HepG2 (cell line): Measurements from ENCODE around the gene TTC21B. TPM values are rescaled to one million over a fixed set of nuclear protein-coding genes. Genes with fewer than 3 reads are reported as not detected.

Experiments used
- ATAC-seq: fragments of 200-7000 bp; cut with Tn5 transposase; 3 replicates; pipeline ENCODE4 v1.9.1; 2020; ENCODE audit warnings: mild to moderate bottlenecking, moderate library complexity
- BruUV-seq: library from RNA; stranded (reverse); fragments of 400-500 nt; replicated peaks from 2 replicates; lab custom pipeline; 2021; lab: Mats Ljungman, UMichigan
- CTCF ChIA-PET: fragments of 300-600 bp; formaldehyde crosslinking; extraction: SDS; loops from one replicate; lab custom pipeline; 2021; ENCODE audit warnings: low total read pairs, inconsistent platforms, low intra/inter-chr PET ratio; lab: Yijun Ruan, JAX
- POLR2A ChIA-PET: fragments of 350-600 bp; sonication (Branson Sonifier 250); formaldehyde crosslinking; loops from one replicate; lab custom pipeline; 2020; ENCODE audit warnings: antibody characterized with exemption, inconsistent platforms; lab: Yijun Ruan, JAX
- DNase-seq: peaks from one replicate; pipeline ENCODE4 v3.0.0-alpha.2; 2015; ENCODE audit warnings: low spot score
- FAIRE-seq: peaks from 3 replicates; lab custom pipeline; 2011; peaks lifted over from hg19 to GRCh38; lab: Jason Lieb, UNC
- H2AFZ ChIP-seq: one replicate; pipeline ENCODE4 v1.6.1; 2011; ENCODE audit warnings: low read length, inconsistent platforms
- H3K27ac ChIP-seq: fragments of 300-600 bp; 3 replicates; pipeline ENCODE4 v1.8.0; 2011; ENCODE audit warnings: mixed run types, mild to moderate bottlenecking, mixed read lengths, low read length, inconsistent platforms; ENCODE audit not compliant: insufficient read depth; ENCODE audit errors: extremely low read length
- H3K27me3 ChIP-seq, 2 experiments: fragments of 200-600 bp in 1 of 2; 2 replicates in 1 of 2; 3 replicates in 1 of 2; pipeline versions ENCODE4 v1.6.0 to v1.8.0; 2011; ENCODE audit warnings: low read length in 2 of 2, mild to moderate bottlenecking in 2 of 2, moderate library complexity in 2 of 2, inconsistent platforms in 1 of 2; ENCODE audit not compliant: insufficient read depth in 2 of 2, control insufficient read depth in 1 of 2
- H3K36me3 ChIP-seq, 2 experiments: fragments of 200-600 bp in 1 of 2; replicated peaks in 1 of 2; 2 replicates in 1 of 2; 3 replicates in 1 of 2; pipeline versions ENCODE4 v1.5.1 to v1.8.0; 2011; ENCODE audit warnings: low read length in 2 of 2, inconsistent platforms in 1 of 2; ENCODE audit not compliant: insufficient read depth in 2 of 2, control insufficient read depth in 1 of 2
- H3K4me1 ChIP-seq: 2 replicates; pipeline ENCODE4 v1.5.1; 2012; ENCODE audit warnings: low read length, inconsistent platforms; ENCODE audit not compliant: insufficient read depth
- H3K4me2 ChIP-seq: 2 replicates; pipeline ENCODE4 v1.6.0; 2011; ENCODE audit warnings: low read depth, low read length, inconsistent platforms
- H3K4me3 ChIP-seq, 3 experiments: fragments of 200-600 bp in 1 of 3; sonication (generic), shearing (Covaris generic) in 1 of 3; replicated peaks in 1 of 3; 2 replicates each; pipeline ENCODE4 v1.5.1; 2011 to 2016; ENCODE audit warnings: low read length in 3 of 3, inconsistent platforms in 2 of 3, low read depth in 2 of 3, mild to moderate bottlenecking in 2 of 3, control low read depth in 1 of 3, mixed read lengths in 1 of 3; ENCODE audit not compliant: insufficient read depth in 1 of 3
- H3K79me2 ChIP-seq: one replicate; pipeline ENCODE4 v1.6.1; 2011; ENCODE audit warnings: low read length, inconsistent platforms; ENCODE audit not compliant: insufficient read depth
- H3K9ac ChIP-seq: 2 replicates; pipeline ENCODE4 v1.6.0; 2011; ENCODE audit warnings: mild to moderate bottlenecking, low read depth, low read length, inconsistent platforms; ENCODE audit not compliant: insufficient read depth
- H3K9me3 ChIP-seq: 2 replicates; pipeline ENCODE4 v1.5.1; 2012; ENCODE audit warnings: mild to moderate bottlenecking, low read length
- H4K20me1 ChIP-seq: 2 replicates; pipeline ENCODE4 v1.6.0; 2011; ENCODE audit warnings: inconsistent platforms, mild to moderate bottlenecking, low read length, moderate library complexity; ENCODE audit not compliant: insufficient read depth
- AHR ChIP-seq: IDR thresholded peaks from 2 replicates; pipeline ENCODE4 v1.6.1; 2018; ENCODE audit warnings: missing genetic modification reagents, missing compliant biosample characterization
- CREB1 ChIP-seq, 2 experiments: fragments of 450-650 bp in 1 of 2; IDR thresholded peaks; 2 replicates each; pipeline ENCODE4 v1.6.1; 2016 to 2017; ENCODE audit warnings: control low read depth in 1 of 2, mild to moderate bottlenecking in 1 of 2, missing compliant biosample characterization in 1 of 2, missing genetic modification characterization in 1 of 2
- GLMP ChIP-seq: sonication (generic); formaldehyde crosslinking; IDR thresholded peaks from 2 replicates; pipeline ENCODE4 v1.9.0; 2021; ENCODE audit warnings: missing genetic modification reagents, mild to moderate bottlenecking, borderline replicate concordance
- MIXL1 ChIP-seq: IDR thresholded peaks from 2 replicates; pipeline ENCODE4 v1.6.1; 2016
- PHF21A ChIP-seq: sonication (generic); formaldehyde crosslinking; IDR thresholded peaks from 2 replicates; pipeline ENCODE4 v1.5.0; 2020; ENCODE audit warnings: mild to moderate bottlenecking, missing genetic modification reagents
- SIX4 ChIP-seq: sonication (generic); formaldehyde crosslinking; IDR thresholded peaks from 2 replicates; pipeline ENCODE4 v1.4.0; 2020; ENCODE audit warnings: missing genetic modification reagents
- SNRNP70 ChIP-seq: fragments of 200-400 bp; formaldehyde crosslinking; IDR thresholded peaks from 2 replicates; pipeline ENCODE4 v1.6.1; 2017; ENCODE audit warnings: mild to moderate bottlenecking, low read depth, low read length, moderate library complexity
- SUZ12 ChIP-seq: fragments of 150-350 bp; IDR thresholded peaks from 2 replicates; pipeline ENCODE4 v1.6.1; 2014; ENCODE audit warnings: low read depth, low read length
- TCF7 ChIP-seq: sonication (generic); IDR thresholded peaks from 2 replicates; pipeline ENCODE4 v1.6.1; 2016; ENCODE audit warnings: antibody characterized with exemption, low read depth
- ZMAT3 ChIP-seq: sonication (generic); formaldehyde crosslinking; conservative IDR thresholded peaks from 2 replicates; pipeline ENCODE4 v1.7.0; 2021; ENCODE audit warnings: missing genetic modification reagents
- ZNF264 ChIP-seq: sonication (generic); formaldehyde crosslinking; IDR thresholded peaks from 2 replicates; pipeline ENCODE4 v1.4.0; 2020; ENCODE audit warnings: missing genetic modification reagents
- ZNF512 ChIP-seq: sonication (generic); formaldehyde crosslinking; IDR thresholded peaks from 2 replicates; pipeline ENCODE4 v1.4.0; 2020; ENCODE audit warnings: mild to moderate bottlenecking, missing genetic modification reagents
- ZNF512B ChIP-seq: sonication (generic); formaldehyde crosslinking; IDR thresholded peaks from 2 replicates; pipeline ENCODE4 v1.5.1; 2020; ENCODE audit warnings: missing genetic modification reagents, mild to moderate bottlenecking, borderline replicate concordance
- ZNF549 ChIP-seq: sonication (generic); formaldehyde crosslinking; IDR thresholded peaks from 2 replicates; pipeline ENCODE4 v1.5.0; 2020; ENCODE audit warnings: missing genetic modification reagents
- ZUFSP ChIP-seq: sonication (generic); formaldehyde crosslinking; IDR thresholded peaks from 2 replicates; pipeline ENCODE4 v1.9.0; 2021; ENCODE audit warnings: missing genetic modification reagents, mild to moderate bottlenecking, borderline replicate concordance
- WGBS: methylation state at CpG from one replicate; pipeline ENCODE4 v1.1.6; 2017; ENCODE audit warnings: low lambda C conversion rate; 5-methylcytosine and 5-hydroxymethylcytosine counted together
- in situ Hi-C: cut with HindIII; loops from 2 replicates; pipeline ENCODE4 v1.10.0; 2017; ENCODE audit warnings: low pct_unique_long_range_greater_than_20kb; ENCODE audit not compliant: extremely low pct_ligation_motif_present
- intact Hi-C: fragments of 100-400 bp; cut with micrococcal nuclease; formaldehyde crosslinking; loops from one replicate; pipeline ENCODE4 v1.10.0; 2022; ENCODE audit not compliant: unreplicated experiment
- polyA plus RNA-seq, 8 experiments: library from polyadenylated mRNA; depleted of rRNA in 3 of 8; stranded (reverse) in 7 of 8; unstranded in 1 of 8; fragments of >200 nt; fragmentation: Illumina TruSeq in 4 of 8; extraction: Trizol in 4 of 8; gene quantifications; 2 replicates each; pipeline versions ENCODE4 v1.2.1 to v1.2.3, GENCODE V29; 2011 to 2016; ENCODE audit warnings: low read depth in 4 of 8, missing spikeins in 1 of 8, mixed read lengths in 1 of 8; ENCODE audit not compliant: insufficient read depth in 1 of 8
- total RNA-seq, 5 experiments: library from RNA; depleted of rRNA; stranded (reverse); fragments of >200 nt; fragmentation: Illumina TruSeq; extraction: Trizol; gene quantifications; 2 replicates each; pipeline ENCODE4 v1.2.3, GENCODE V29; 2016; ENCODE audit warnings: low read depth in 1 of 5

The TTC21B gene
- total and polyA plus RNA-seq, 2 of the 13 experiments (the other 11 are each of a cell fraction or from before 2014, with no cell fraction given) = 39.1 to 67.1 TPM

- intact Hi-C loops = no loop called here
- TF ChIP-seq CREB1 (IDR thresholded peaks at IDR 0.05) = no peak
- no peak for TF ChIP-seq CREB1 (CRISPR knock-in tag; IDR thresholded peaks at IDR 0.05)
- TF ChIP-seq PHF21A (CRISPR knock-in tag) = no peak
- no peak for TF ChIP-seq ZNF512 (CRISPR knock-in tag)
- no peak for TF ChIP-seq MIXL1 (CRISPR knock-in tag)
- TF ChIP-seq SUZ12 = no peak
- TF ChIP-seq ZNF549 (CRISPR knock-in tag) = no peak
- no peak for TF ChIP-seq ZMAT3
- TF ChIP-seq AHR (CRISPR knock-in tag) = no peak
- no peak for TF ChIP-seq ZNF264 (CRISPR knock-in tag)
- no peak for TF ChIP-seq SNRNP70
- no peak for TF ChIP-seq GLMP
- TF ChIP-seq ZUFSP (CRISPR knock-in tag) = no peak
- TF ChIP-seq ZNF512B (CRISPR knock-in tag) = no peak
- no peak for TF ChIP-seq SIX4 (CRISPR knock-in tag)
- no peak for TF ChIP-seq TCF7
Observed at GRCh38 chr2:165905269-165905668, 48.3 kb downstream of the TTC21B start.

More at GRCh38 chr2:165905269-165905668, 48.3 kb downstream of the TTC21B start:
- ATAC-seq = no peak
- CTCF ChIA-PET = no interaction called here
- H3K4me1 ChIP-seq = no peaks in the 10 kb centered on the region
- H3K9me3 ChIP-seq = no peaks in the 10 kb centered on the region
- POLR2A ChIA-PET = no interaction called here
- H3K79me2 ChIP-seq = no peaks in the 10 kb centered on the region
- in situ Hi-C loops = no loop called here
- no peaks in the 10 kb centered on the region for H4K20me1 ChIP-seq
- no peak overlapping the region for H3K4me2 ChIP-seq
- no TSS peak for BruUV-seq
- H2AFZ ChIP-seq = no peak overlapping the region
- no peak for FAIRE-seq
- no peaks in the 10 kb centered on the region for H3K27me3 ChIP-seq
- WGBS = 98% methylated on average over 1 of the region's 1 CpG
- no peak overlapping the region for H3K4me3 ChIP-seq
- DNase-seq = no peak
- H3K27ac ChIP-seq = no peak overlapping the region
- H3K36me3 ChIP-seq = peaks cover 15 to 55% of the 10 kb centered on the region in 2 experiments
- H3K9ac ChIP-seq = no peak overlapping the region
